GM18861 (cell line): ENCODE measurements around the gene YWHAG.
A peak's percentile ranks its signal among the peaks of the same experiment; 100 is the strongest.
"Not testable (repeated sequence)": the region's sequence is repeated elsewhere in the genome, so short reads cannot be mapped to it uniquely, and the experiment has no call there.

Source experiments
- ATAC-seq: cut with Tn5 transposase; IDR thresholded peaks from one replicate; pipeline ENCODE4 v1.9.1; 2021; ENCODE audit not compliant: unreplicated experiment

Gene YWHAG

DNA sequence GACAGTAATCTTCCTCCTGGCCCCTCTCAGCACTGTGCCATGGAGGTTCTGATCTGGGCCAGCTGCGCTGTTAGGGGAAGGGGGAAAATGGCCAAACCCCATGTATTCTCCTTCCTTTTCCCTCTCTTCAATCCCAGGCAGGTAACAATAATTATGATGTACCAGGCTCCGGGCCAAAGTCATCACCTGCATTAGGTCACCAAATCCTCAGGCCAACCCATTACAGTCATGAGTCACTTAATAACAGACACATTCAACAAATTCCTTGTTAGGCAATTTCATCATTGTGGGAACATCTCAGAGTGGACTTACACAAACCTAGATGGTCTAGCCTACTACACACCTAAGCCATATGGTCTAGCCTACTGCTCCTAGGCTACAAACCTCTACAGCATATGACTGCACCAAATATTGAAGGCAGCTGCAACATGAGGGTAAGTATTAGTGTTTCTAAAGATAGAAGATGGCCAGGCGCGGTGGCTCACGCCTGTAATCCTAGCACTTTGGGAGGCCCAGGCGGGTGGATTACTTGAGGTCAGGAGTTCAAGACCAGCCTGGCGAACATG, 58.5 kb downstream of the YWHAG start:
- no peak for ATAC-seq

DNA sequence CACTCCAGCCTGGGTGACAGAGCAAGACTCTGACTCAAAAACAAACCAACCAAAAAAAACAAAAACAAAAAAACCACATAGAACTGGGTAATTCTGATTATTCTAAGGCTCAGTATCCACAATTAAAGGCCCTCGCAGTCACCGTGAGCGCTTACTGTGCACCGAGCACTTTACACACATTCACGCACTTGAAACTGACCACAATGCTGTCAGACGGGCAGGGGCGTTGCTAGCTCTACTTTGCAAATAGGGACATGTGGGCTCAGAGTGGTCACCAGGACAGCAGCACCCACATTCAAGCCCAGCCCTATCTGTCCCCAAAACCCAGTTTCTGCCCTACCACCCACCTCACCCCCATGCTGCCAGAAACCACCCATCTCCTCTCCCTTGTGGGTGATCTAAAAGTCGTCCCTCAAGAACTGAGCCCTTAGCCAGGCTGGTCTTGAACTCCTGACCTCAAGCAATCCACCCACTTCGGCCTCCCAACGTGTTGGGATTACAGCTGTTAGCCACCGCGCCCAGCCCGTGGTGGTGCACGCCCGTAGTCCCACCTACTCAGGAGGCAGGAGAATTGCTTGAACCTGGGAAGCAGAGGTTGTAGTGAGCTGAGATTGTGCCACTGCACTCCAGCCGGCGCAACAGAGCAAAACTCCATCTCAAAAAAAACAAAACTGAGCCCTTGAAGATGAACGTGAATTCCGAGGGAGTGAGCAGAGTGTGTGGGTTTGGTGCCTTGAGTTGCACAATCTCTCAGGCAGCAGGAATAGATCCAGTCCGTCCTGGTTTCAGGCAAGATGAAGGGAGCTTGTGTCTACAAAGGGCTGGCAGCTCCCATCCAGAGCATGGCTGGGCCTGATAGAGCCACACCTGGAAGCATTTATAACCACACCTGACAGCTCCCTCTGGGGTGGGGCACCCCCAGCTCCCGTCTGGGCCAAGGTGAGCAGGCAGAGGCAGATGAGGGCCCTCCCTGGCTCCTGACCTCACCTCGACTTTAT, 61.7 kb downstream of the YWHAG start:
- no peak for ATAC-seq

DNA sequence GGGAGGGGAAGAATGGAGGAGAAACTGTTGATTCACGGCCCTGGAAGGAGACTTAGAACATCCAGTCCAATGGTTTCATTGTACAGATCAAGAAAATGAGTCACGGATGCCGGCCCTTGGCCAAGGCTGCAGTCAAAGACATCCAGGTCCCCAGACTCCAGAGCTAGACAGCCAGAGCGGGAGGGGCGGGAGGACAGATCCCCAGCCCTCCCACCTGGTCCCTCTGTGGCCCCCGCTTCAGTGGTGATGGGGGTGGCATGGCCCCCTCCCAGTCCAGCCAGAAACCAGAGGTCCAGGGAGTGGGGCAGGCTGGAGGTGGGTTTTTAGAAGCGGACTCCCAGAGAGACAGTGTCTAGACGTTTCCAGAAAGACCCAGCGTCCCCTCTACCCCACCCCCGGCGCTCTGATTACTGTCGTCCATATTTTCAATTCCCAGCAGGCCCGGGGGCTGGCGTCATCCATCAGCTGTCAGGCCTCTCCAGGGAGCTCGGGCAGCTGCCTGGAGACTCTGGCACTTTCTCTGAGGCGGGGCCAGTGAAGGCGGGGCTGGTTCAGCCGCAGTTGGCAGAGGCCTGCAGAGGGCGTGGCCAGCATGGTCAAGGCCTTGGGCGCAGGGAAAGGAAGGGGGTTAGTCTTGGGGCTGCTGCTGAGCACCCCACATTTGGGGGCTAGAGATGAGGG, 64.3 kb downstream of the YWHAG start:
- no peak for ATAC-seq

- no peak for ATAC-seq
Measured at GRCh38 chr7:76293407-76293901, 65.3 kb downstream of the YWHAG start.

- ATAC-seq, result not testable (repeated sequence)
Measured at GRCh38 chr7:76292911-76293310, 65.9 kb downstream of the YWHAG start.

GRCh38 chr7:76292213-76292573, 66.6 kb downstream of the YWHAG start:
- no peak for ATAC-seq

DNA sequence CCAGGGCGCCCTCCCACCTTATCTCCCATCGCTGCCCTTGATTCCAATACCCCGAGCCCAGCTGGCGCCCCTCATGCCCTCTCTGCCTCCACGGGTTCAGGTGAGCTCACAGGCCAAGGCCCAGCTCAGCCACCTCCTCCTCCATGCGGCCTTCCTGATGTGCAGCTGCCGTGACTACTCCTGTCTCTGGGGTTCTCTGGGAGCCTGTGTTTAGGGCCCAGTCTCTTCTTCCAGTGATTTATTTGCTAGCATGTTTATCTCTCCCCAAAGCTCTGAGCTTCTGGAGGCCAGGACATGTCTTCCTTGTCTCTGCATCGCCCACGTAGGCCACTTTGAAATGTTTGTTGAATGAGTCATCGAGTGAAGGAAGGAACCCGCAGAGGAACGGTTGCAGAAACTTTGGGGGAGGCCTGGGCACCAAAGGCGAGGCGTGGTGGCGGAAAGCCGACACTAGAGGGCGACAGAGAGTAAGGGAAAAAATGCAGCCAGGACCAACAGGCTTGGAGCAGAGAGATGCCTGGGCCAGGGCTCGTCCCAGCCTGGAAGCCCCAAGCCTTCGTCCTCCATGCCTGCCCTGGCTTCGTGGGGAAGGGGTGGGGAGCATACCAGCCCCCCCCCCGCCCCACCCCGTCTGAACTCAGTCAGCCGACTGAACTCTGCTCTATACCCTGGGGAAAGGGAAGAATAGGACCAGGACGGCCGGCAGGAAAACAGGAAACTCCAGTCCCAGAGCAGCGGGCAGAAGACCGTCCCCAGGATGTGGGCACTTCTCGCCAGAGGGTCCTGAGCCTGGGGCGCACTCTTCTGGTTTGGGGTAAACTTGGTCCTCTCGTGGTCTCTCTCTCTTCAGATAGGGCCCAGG, 67.2 kb downstream of the YWHAG start:
- peak; percentile 66 for ATAC-seq

- not testable (repeated sequence) for ATAC-seq
Measured at GRCh38 chr7:76290847-76291350, 67.9 kb downstream of the YWHAG start.

DNA sequence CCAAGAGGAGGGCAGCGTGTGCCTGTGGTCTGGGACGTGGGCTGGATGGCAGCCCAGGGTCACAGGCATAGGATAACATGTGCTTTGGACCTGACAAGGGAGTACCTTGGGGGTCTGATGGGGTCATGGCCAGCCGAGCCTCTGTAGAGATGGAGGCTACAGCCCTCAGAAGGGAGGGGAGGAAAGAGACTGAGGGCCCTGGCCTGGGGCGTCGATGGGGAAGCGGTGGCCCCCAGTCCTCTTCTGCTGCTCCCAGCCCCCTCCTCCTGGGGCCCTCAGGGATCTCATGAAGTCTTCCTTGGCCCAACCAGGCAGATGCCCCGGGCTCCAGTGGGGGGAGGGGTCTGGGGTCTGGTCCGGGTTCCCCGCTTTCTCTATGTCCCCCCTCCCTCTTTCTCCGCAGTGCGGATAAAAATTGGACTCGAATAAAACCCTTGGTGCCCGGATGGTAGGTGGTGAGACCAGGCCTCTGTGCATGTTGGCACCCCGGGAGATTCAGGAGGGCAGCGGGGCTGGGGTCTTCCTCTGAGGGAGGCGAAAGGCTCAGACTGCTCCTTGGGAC, 71.9 kb downstream of the YWHAG start:
- ATAC-seq, result no peak

DNA sequence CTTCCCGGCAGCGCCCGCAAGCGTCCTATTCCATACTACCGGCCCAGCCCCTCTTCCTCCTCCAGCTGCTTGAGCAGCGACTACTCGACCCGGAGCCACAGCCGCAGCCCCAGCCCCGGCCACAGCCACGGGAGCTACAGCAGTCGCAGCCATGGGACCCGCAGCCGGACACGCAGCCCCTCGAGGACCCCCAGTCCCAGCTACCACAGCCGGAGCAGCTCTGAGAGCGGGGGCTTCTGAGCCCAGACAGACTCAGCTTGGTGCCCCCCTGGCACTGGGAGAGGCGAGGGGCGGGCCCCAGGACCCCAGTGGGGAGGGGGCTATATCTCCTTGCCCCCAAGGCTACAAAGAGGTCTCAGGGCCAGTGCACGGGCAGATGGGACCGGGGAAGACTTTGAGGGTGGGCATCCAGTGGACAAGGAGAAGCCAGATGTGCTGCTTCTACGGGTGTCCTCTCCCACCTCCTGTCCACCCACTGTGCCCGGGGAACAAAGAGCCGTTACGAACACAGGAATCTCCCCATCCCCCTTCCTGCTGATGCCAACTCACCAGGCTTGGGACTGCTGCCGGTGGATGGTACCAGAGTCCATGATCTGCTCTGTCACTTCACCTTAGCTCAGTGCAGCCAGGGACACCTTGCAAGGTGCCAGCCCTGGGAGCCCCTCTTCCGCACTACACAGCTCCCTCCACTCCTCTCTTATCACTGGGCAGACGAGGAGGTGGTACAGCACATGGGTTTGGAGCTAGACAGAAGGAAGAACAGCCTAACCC, 73.0 kb downstream of the YWHAG start:
- ATAC-seq, result no peak

GRCh38 chr7:76283254-76284159, 75.3 kb downstream of the YWHAG start:
- ATAC-seq, result no peak

GRCh38 chr7:76282344-76283253, 76.2 kb downstream of the YWHAG start:
- ATAC-seq, result no peak

DNA sequence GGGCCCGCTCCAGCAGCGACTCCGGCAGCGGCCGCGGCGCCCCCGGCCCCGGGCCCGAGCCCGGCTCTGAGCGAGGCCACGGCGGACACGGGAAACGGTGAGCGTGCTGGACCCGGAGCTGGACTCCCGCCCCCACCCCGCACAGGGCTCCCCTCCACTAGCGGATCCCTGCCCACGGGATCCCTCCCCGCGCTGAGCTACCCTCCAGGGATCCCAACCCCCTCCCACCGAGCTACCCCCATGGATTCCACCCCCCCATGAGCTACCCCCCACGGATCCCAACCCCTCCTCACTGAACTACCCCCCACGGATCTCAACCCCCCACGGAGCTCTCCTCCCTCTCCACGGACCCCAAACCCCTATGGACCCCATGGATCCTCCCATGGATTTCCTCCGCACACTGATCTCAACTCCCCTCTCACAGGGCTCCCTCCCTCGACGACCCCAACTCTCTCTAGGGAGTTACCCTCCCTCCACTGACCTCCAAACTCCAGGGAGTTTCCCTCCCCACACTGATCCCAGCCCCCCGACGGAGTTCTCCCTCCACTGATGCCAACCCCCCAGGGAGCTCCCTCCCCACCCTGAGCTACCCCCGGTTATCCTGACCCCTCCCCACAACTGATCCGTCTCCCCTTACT, 77.0 kb downstream of the YWHAG start:
- ATAC-seq, result no peak

DNA sequence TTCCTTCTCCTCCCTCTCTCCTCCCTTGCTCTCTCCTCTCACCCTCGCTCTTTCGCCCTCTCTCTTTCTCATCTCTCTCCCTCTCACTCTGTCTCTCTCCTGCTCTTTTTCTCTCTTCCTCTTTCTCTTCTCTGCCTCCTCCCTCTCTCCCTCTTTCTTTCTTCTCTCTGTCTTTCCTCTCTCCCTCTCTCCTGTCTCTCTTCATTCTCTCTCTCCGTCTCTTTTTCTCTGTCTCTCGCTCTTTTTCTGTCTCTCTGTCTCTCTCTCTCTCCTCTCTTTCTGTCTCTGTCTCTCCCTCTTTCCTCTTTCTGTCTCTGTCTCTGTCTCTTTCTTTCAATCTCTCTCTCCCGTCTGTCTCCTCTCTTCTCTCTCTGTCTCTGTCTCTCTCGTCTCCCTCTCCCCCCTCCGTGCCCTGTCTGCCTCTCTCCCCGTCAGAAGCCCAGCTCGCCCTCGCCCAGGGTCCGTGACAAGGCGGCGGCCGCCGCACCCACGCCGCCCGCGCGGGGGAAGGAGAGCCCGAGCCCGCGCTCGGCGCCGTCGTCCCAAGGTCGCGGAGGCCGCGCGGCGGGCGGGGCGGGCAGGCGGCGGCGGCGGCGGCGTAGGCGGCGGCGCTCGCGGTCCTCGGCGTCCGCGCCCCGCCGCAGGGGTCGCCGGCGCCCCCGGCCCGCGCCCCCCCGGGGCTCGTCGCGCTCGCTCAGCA, 77.6 kb downstream of the YWHAG start:
- no peak for ATAC-seq

DNA sequence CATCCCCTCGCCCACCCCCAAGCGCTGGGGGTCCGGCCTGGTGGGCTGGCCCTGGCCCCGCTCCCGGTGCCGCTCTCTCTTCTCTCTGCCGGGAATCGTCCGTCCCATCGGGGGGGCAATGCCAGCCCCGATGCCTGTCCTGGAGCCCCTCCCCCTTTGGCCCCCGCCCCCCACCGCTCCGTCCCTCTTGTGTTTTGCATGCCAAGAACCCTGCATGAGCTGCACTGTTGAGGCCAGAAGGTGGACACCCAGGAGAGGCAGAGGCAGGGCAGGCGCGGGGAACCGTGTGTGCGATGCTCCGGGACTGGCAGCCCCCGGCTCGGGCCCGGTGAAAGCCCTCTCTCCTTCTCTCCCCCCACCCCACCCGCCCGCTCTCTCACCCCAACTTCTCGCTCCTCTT, 78.4 kb downstream of the YWHAG start:
- ATAC-seq, result no peak

DNA sequence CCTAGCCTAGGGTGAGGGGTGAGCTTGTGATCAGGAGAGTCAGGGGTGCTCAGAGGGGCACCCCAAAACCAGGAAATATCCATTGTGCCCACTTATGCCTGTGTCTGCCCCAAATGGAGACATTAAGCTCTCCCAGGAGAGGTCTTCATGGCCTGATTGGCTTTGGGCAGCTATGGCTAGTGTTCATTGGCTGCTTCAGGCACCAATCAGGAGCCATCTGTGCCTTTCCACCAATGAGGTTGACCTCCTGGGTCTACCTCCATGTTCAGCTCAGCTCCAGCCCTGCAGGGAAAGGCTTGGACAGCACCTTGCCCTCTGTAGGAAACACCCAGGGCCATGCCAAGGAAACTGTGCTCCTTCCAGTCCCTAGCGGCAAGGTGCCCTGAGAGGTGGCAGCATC, 80.3 kb downstream of the YWHAG start:
- ATAC-seq, result no peak
